ENCODE measurements around the gene TMEM245. TPM values are rescaled to one million over a fixed set of nuclear protein-coding genes. Genes with fewer than 3 reads are reported as not detected.

The TMEM245 gene
- total and polyA plus RNA-seq, 7 donors, result 6.0 to 77.8 (median 43.5) TPM

GRCh38 chr9:109020581-109021511 is 98.9 kb downstream of the TMEM245 start:
- peaks cover 0 to 11% of the 10 kb centered on the region in 2 donors for H3K36me3 ChIP-seq (ENCODE audit: insufficient read depth in 1 of 2, low read depth in 1 of 2)
- ATAC-seq (peak in 2 of 4 donors; percentile 54 to 69), DNase-seq (no peak)
- H3K9me3 ChIP-seq, result no peaks in the 10 kb centered on the region
- no peak for TF ChIP-seq CTCF (IDR thresholded peaks at IDR 0.05)
- intact Hi-C loops (cut with DNase I), result no loop called here
- no peak overlapping the region for H3K27ac ChIP-seq
- H3K4me3 ChIP-seq, result no peak overlapping the region
- no peaks in the 10 kb centered on the region for H3K27me3 ChIP-seq (ENCODE audit: insufficient read depth in 3 of 3, low read length in 2 of 3)
- H3K4me1 ChIP-seq, result peaks cover 21% of the 10 kb centered on the region
- WGBS, 3 donors, result 83 to 89% (median 86%) methylated on average over 6 of the region's 6 CpGs

GRCh38 chr9:109020113-109020512 is 99.6 kb downstream of the TMEM245 start:
- Histone ChIP-seq H3K27ac (no peak overlapping the region), H3K36me3 (ENCODE audit: insufficient read depth in 1 of 2, low read depth in 1 of 2) (peaks cover 0 to 11% of the 10 kb centered on the region in 2 donors), H3K9me3 (no peaks in the 10 kb centered on the region), H3K4me1 (peaks cover 21% of the 10 kb centered on the region), H3K27me3 (ENCODE audit: insufficient read depth in 3 of 3, low read length in 2 of 3) (no peaks in the 10 kb centered on the region), H3K4me3 (no peak overlapping the region)
- ATAC-seq (no peak), DNase-seq (no peak)
- 93 to 94% (median 93%) methylated on average over 3 of the region's 3 CpGs for WGBS, 3 donors
- intact Hi-C loops (cut with DNase I), result no loop called here
- no peak for TF ChIP-seq CTCF (IDR thresholded peaks at IDR 0.05)

- no peak for ATAC-seq
- Histone ChIP-seq H3K9me3 (no peaks in the 10 kb centered on the region), H3K4me1 (peaks cover 23% of the 10 kb centered on the region), H3K27ac (no peak overlapping the region), H3K4me3 (no peak overlapping the region), H3K27me3 (ENCODE audit: insufficient read depth in 3 of 3, low read length in 2 of 3) (no peaks in the 10 kb centered on the region), H3K36me3 (ENCODE audit: insufficient read depth in 1 of 2, low read depth in 1 of 2) (peaks cover 0 to 11% of the 10 kb centered on the region in 2 donors)
- DNase-seq, result no peak
- TF ChIP-seq CTCF (IDR thresholded peaks at IDR 0.05), result no peak
- 71 to 81% (median 77%) methylated on average over 3 of the region's 3 CpGs for WGBS, 3 donors
- intact Hi-C loops (cut with DNase I), result no loop called here
Measured at GRCh38 chr9:109019420-109019819, 100.3 kb downstream of the TMEM245 start.

- H3K36me3 ChIP-seq (ENCODE audit: insufficient read depth in 1 of 2, low read depth in 1 of 2), result peaks cover 0 to 11% of the 10 kb centered on the region in 2 donors
- H3K27ac ChIP-seq, result no peak overlapping the region
- peaks cover 23% of the 10 kb centered on the region for H3K4me1 ChIP-seq
- DNase-seq (no peak), ATAC-seq (no peak)
- H3K27me3 ChIP-seq (ENCODE audit: insufficient read depth in 3 of 3, low read length in 2 of 3), result no peaks in the 10 kb centered on the region
- no peak for TF ChIP-seq CTCF (IDR thresholded peaks at IDR 0.05)
- no peaks in the 10 kb centered on the region for H3K9me3 ChIP-seq
- WGBS, 3 donors, result 80 to 85% (median 82%) methylated on average over 6 of the region's 6 CpGs
- intact Hi-C loops (cut with DNase I), result no loop called here
- no peak overlapping the region for H3K4me3 ChIP-seq
Measured at GRCh38 chr9:109017493-109017892, 102.3 kb downstream of the TMEM245 start.

Measured in psoas muscle (tissue), 8 donors.